Measurements from ENCODE around the gene CHEK2. TPM values are rescaled to one million over a fixed set of nuclear protein-coding genes. Genes with fewer than 3 reads are reported as not detected.
A peak's percentile ranks its signal among the peaks of the same experiment; 100 is the strongest.

Gene CHEK2
- total and polyA plus RNA-seq, 2 experiments from 2014 or later, result 12.2 to 21.8 TPM

DNA sequence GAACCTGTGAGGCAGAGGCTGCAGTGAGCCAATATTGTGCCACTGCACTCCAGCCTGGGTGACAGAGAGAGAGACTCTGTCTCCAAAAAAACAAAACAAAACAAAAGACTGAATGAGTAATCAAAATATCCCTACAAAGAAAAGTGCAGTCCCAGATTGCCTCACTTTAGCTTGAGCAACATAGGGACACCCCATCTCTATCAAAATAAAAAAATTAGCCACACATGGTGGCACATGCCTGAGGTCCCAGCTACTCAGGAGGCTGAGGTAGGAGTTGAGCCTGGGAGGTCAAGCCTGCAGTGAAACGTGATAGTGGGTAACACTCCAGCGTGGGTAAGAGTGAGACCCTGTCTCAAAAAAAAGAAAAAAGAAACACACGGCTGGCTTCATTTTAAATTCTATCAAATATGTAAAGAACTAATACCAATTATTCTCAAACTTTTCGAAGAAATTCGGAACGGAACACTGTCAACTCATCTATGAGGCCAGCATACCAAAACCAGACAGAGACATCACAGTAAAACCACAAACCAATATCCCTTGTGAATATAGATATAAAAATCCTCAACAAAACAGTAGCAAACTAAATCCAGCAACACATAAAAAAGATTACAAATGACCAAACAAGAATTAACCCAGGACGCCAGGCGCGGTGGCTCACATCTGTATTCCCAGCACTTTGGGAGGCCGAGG lies 12.9 kb downstream of the CHEK2 start:
- 97 to 98% methylated on average over 10 of the region's 10 CpGs for WGBS, 2 experiments (ENCODE audit: low coverage in 1 of 2, low lambda C conversion rate in 2 of 2, missing lambda C conversion rate in 2 of 2)
- Histone ChIP-seq H3K9me2 (ENCODE audit: insufficient read depth) (no peaks in the 10 kb centered on the region), H3K9ac (no peak overlapping the region), H3K79me2 (ENCODE audit: insufficient read depth) (no peaks in the 10 kb centered on the region), H3F3A (ENCODE audit: insufficient read depth) (no peaks in the 10 kb centered on the region), H3K4me3 (no peak overlapping the region), H3K9me3 (ENCODE audit: low read depth) (no peaks in the 10 kb centered on the region), H3K4me1 (ENCODE audit: insufficient read depth) (no peaks in the 10 kb centered on the region), H3K27ac (no peak overlapping the region), H3K27me3 (replicated peaks; ENCODE audit: insufficient read depth) (no peaks in the 10 kb centered on the region), H3K36me3 (ENCODE audit: low read depth) (no peaks in the 10 kb centered on the region), H4K20me1 (ENCODE audit: insufficient read depth) (no peaks in the 10 kb centered on the region), H3K4me2 (ENCODE audit: unreplicated experiment) (no peak overlapping the region), H2AFZ (no peak overlapping the region)
- DNase-seq, result peak; percentile 28
- no peak for TF ChIP-seq EZH2 (IDR thresholded peaks at IDR 0.05; ENCODE audit: insufficient read depth, poor library complexity, severe bottlenecking)
- TF ChIP-seq EZH2phosphoT487 (IDR thresholded peaks at IDR 0.05; ENCODE audit: insufficient read depth, low read depth), result no peak
- in situ Hi-C loops (cut with MboI), result no loop called here

DNA sequence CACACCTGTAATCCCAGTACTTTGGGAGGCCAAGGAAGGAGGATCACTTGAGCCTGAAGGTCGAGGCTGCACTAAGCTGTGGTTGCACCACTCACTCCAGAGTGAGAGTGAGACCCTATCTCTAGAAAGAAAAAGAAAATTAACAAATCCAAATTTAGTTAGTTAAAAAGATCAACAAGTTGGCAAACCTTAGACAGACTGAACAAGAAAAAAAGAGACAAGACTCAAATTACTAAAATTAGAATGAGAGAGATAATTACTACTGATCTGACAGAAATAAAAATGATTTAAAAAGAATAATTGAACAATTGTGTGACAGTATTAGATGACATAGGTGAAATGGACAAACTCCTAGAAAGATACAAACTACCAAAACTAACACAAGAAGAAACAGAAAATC lies 13.6 kb downstream of the CHEK2 start:
- no peak for TF ChIP-seq EZH2phosphoT487 (IDR thresholded peaks at IDR 0.05; ENCODE audit: insufficient read depth, low read depth)
- no peak for TF ChIP-seq EZH2 (IDR thresholded peaks at IDR 0.05; ENCODE audit: insufficient read depth, poor library complexity, severe bottlenecking)
- Histone ChIP-seq H3F3A (ENCODE audit: insufficient read depth) (no peaks in the 10 kb centered on the region), H3K4me1 (ENCODE audit: insufficient read depth) (no peaks in the 10 kb centered on the region), H3K27ac (no peak overlapping the region), H3K4me3 (no peak overlapping the region), H3K9me2 (ENCODE audit: insufficient read depth) (no peaks in the 10 kb centered on the region), H3K36me3 (ENCODE audit: low read depth) (no peaks in the 10 kb centered on the region), H2AFZ (no peak overlapping the region), H3K4me2 (ENCODE audit: unreplicated experiment) (no peak overlapping the region), H3K79me2 (ENCODE audit: insufficient read depth) (no peaks in the 10 kb centered on the region), H3K9me3 (ENCODE audit: low read depth) (no peaks in the 10 kb centered on the region), H3K9ac (no peak overlapping the region), H4K20me1 (ENCODE audit: insufficient read depth) (no peaks in the 10 kb centered on the region), H3K27me3 (replicated peaks; ENCODE audit: insufficient read depth) (no peaks in the 10 kb centered on the region)
- WGBS, 2 experiments (ENCODE audit: low coverage in 1 of 2, low lambda C conversion rate in 2 of 2, missing lambda C conversion rate in 2 of 2), result 88 to 91% methylated on average over 1 of the region's 1 CpG
- no peak for DNase-seq
- in situ Hi-C loops (cut with MboI), result no loop called here

DNA sequence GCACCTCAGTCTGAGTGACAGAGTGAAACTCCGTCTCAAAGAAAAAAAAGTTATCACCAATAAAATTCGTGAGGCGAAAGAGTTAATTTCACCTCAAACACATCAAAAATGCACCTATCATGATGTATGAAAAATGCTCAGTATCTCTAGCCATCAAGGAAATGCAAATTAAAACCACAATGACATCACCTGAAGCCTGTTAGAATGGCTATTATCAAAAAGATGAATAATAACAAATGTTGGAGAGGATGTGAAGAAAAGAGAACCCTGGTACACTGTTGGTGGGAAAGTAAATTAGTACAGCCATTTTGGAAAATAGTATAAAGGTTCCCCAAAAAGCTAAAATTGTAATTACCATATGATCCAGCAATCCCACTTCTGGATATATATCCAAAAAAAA lies 23.6 kb downstream of the CHEK2 start:
- Histone ChIP-seq H3K27ac (no peak overlapping the region), H3K9me3 (ENCODE audit: low read depth) (no peaks in the 10 kb centered on the region)

DNA sequence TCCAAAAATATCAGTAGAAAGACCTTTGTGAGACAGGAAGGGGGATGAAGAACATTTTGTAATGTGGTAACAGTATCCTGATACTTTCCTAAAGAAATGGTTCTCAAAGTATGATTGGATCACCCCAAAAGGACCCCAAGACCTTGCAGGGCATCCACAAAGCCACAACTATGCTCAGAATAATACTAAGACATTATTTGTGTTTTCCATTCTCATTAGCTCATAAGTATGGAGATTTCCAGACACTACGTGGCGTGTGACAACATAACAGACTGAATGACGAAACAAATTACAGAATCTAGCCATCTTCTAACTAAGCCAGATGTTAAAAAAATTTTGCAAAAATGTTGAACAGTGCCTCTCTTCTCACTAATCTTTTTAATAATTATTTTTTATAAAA lies 24.9 kb downstream of the CHEK2 start:
- no peak overlapping the region for H2AFZ ChIP-seq
- no peak for DNase-seq
- H3K9me3 ChIP-seq (ENCODE audit: low read depth), result no peaks in the 10 kb centered on the region
- 94 to 99% methylated on average over 3 of the region's 3 CpGs for WGBS, 2 experiments (ENCODE audit: low coverage in 1 of 2, low lambda C conversion rate in 2 of 2, missing lambda C conversion rate in 2 of 2)
- in situ Hi-C loops (cut with MboI), result no loop called here
- H3K27ac ChIP-seq, result no peak overlapping the region
- H3K4me3 ChIP-seq, result no peak overlapping the region
- no peaks in the 10 kb centered on the region for H3K79me2 ChIP-seq (ENCODE audit: insufficient read depth)
- no peaks in the 10 kb centered on the region for H3K27me3 ChIP-seq (replicated peaks; ENCODE audit: insufficient read depth)
- H3K36me3 ChIP-seq (ENCODE audit: low read depth), result peaks cover 4% of the 10 kb centered on the region; the same call in 1 of the 2 replicates
- H3F3A ChIP-seq (ENCODE audit: insufficient read depth), result peaks cover 26% of the 10 kb centered on the region
- TF ChIP-seq EZH2 (IDR thresholded peaks at IDR 0.05; ENCODE audit: insufficient read depth, poor library complexity, severe bottlenecking), result no peak
- TF ChIP-seq EZH2phosphoT487 (IDR thresholded peaks at IDR 0.05; ENCODE audit: insufficient read depth, low read depth), result no peak
- peaks cover 12% of the 10 kb centered on the region for H3K4me1 ChIP-seq (ENCODE audit: insufficient read depth)
- no peak overlapping the region for H3K4me2 ChIP-seq (ENCODE audit: unreplicated experiment)
- no peaks in the 10 kb centered on the region for H4K20me1 ChIP-seq (ENCODE audit: insufficient read depth)
- 0 out of 2 replicates have a peak, but pooled peaks cover 3% of the 10 kb centered on the region for H3K9me2 ChIP-seq (ENCODE audit: insufficient read depth)
- no peak overlapping the region for H3K9ac ChIP-seq

More for the DNA sequence above, 23.6 kb downstream of the CHEK2 start:
- H3K4me1 ChIP-seq (ENCODE audit: insufficient read depth), result peaks cover under 1% of the 10 kb centered on the region
- TF ChIP-seq EZH2 (IDR thresholded peaks at IDR 0.05; ENCODE audit: insufficient read depth, poor library complexity, severe bottlenecking) (no peak), EZH2phosphoT487 (IDR thresholded peaks at IDR 0.05; ENCODE audit: insufficient read depth, low read depth) (no peak)
- H3K4me2 ChIP-seq (ENCODE audit: unreplicated experiment), result no peak overlapping the region
- no peaks in the 10 kb centered on the region for H3K27me3 ChIP-seq (replicated peaks; ENCODE audit: insufficient read depth)
- H3K9ac ChIP-seq, result no peak overlapping the region
- no peak overlapping the region for H3K4me3 ChIP-seq
- 89 to 93% methylated on average over 3 of the region's 3 CpGs for WGBS, 2 experiments (ENCODE audit: low coverage in 1 of 2, low lambda C conversion rate in 2 of 2, missing lambda C conversion rate in 2 of 2)
- in situ Hi-C loops (cut with MboI), result no loop called here
- H3K36me3 ChIP-seq (ENCODE audit: low read depth), result peaks cover 4% of the 10 kb centered on the region; the same call in 1 of the 2 replicates
- no peaks in the 10 kb centered on the region for H3K79me2 ChIP-seq (ENCODE audit: insufficient read depth)
- H3K9me2 ChIP-seq (ENCODE audit: insufficient read depth), result 0 out of 2 replicates have a peak, but pooled peaks cover under 1% of the 10 kb centered on the region
- no peak overlapping the region for H2AFZ ChIP-seq
- peaks cover 13% of the 10 kb centered on the region for H3F3A ChIP-seq (ENCODE audit: insufficient read depth)
- no peaks in the 10 kb centered on the region for H4K20me1 ChIP-seq (ENCODE audit: insufficient read depth)
- DNase-seq, result no peak

All from GM23248 (cell line).